ENCODE measurements around the gene SIGLEC15. TPM values are rescaled to one million over a fixed set of nuclear protein-coding genes. Genes with fewer than 3 reads are reported as not detected.
"Not testable (repeated sequence)": the region's sequence is repeated elsewhere in the genome, so short reads cannot be mapped to it uniquely, and the experiment has no call there.

The SIGLEC15 gene
- total and polyA plus RNA-seq, 2 experiments from 2014 or later, result 0.30 to 1.5 TPM

GRCh38 chr18:45807144-45807543 lies 18.3 kb upstream of the SIGLEC15 start:
- not testable (repeated sequence) for H3K36me3 ChIP-seq (replicated peaks; ENCODE audit: insufficient read depth, low read depth); H3K27ac ChIP-seq; H3K4me1 ChIP-seq (ENCODE audit: insufficient read depth); H4K20me1 ChIP-seq (ENCODE audit: insufficient read depth, poor library complexity, severe bottlenecking); H3K27me3 ChIP-seq; H3K4me3 ChIP-seq; H3K4me2 ChIP-seq; H3K79me2 ChIP-seq; H3K9me3 ChIP-seq (ENCODE audit: low read depth); H3K9me2 ChIP-seq (replicated peaks; ENCODE audit: insufficient read depth); H2AFZ ChIP-seq; DNase-seq (ENCODE audit: low spot score)
- peak; percentile 15 for TF ChIP-seq CTCF (IDR thresholded peaks at IDR 0.05; ENCODE audit: poor library complexity)
- WGBS (ENCODE audit: low lambda C conversion rate, missing lambda C conversion rate), result 49% methylated on average over 2 of the region's 2 CpGs

- H4K20me1 ChIP-seq (ENCODE audit: insufficient read depth, poor library complexity, severe bottlenecking); H3K36me3 ChIP-seq (replicated peaks; ENCODE audit: insufficient read depth, low read depth); H3K4me1 ChIP-seq (ENCODE audit: insufficient read depth); H3K9me2 ChIP-seq (replicated peaks; ENCODE audit: insufficient read depth); H3K27me3 ChIP-seq; H3K9me3 ChIP-seq (ENCODE audit: low read depth); H3K79me2 ChIP-seq; H2AFZ ChIP-seq; H3K4me2 ChIP-seq; DNase-seq (ENCODE audit: low spot score); H3K27ac ChIP-seq; H3K4me3 ChIP-seq: not testable (repeated sequence)
These were observed 10.7 kb upstream of the SIGLEC15 start for GRCh38 chr18:45814733-45815132.

- Histone ChIP-seq H3K36me3 (replicated peaks; ENCODE audit: insufficient read depth, low read depth) (no peaks in the 10 kb centered on the region), H3K4me2 (no peak overlapping the region), H3K27ac (no peak overlapping the region), H3K4me1 (ENCODE audit: insufficient read depth) (no peaks in the 10 kb centered on the region), H3K79me2 (no peaks in the 10 kb centered on the region), H4K20me1 (ENCODE audit: insufficient read depth, poor library complexity, severe bottlenecking) (no peaks in the 10 kb centered on the region), H3K27me3 (no peaks in the 10 kb centered on the region), H3K4me3 (no peak overlapping the region), H3K9me3 (ENCODE audit: low read depth) (no peaks in the 10 kb centered on the region), H2AFZ (no peak overlapping the region), H3K9me2 (replicated peaks; ENCODE audit: insufficient read depth) (no peaks in the 10 kb centered on the region)
- WGBS (ENCODE audit: low lambda C conversion rate, missing lambda C conversion rate), result 71% methylated on average over 1 of the region's 1 CpG
- TF ChIP-seq CTCF (IDR thresholded peaks at IDR 0.05; ENCODE audit: poor library complexity) (no peak), EZH2 (IDR thresholded peaks at IDR 0.05; ENCODE audit: borderline replicate concordance) (no peak), EZH2phosphoT487 (IDR thresholded peaks at IDR 0.05; ENCODE audit: low read depth, severe bottlenecking, unreplicated experiment) (no peak)
- DNase-seq (ENCODE audit: low spot score), result no peak
These were observed 7.9 kb upstream of the SIGLEC15 start for GRCh38 chr18:45817543-45817942.

GRCh38 chr18:45818765-45819164 lies 6.7 kb upstream of the SIGLEC15 start:
- not testable (repeated sequence) for H3K27ac ChIP-seq; H3K36me3 ChIP-seq (replicated peaks; ENCODE audit: insufficient read depth, low read depth); H3K4me3 ChIP-seq; H2AFZ ChIP-seq; H3K9me3 ChIP-seq (ENCODE audit: low read depth); H3K27me3 ChIP-seq; H4K20me1 ChIP-seq (ENCODE audit: insufficient read depth, poor library complexity, severe bottlenecking); H3K79me2 ChIP-seq; H3K4me1 ChIP-seq (ENCODE audit: insufficient read depth); H3K4me2 ChIP-seq; DNase-seq (ENCODE audit: low spot score); H3K9me2 ChIP-seq (replicated peaks; ENCODE audit: insufficient read depth)
- WGBS (ENCODE audit: low lambda C conversion rate, missing lambda C conversion rate), result 92% methylated on average over 8 of the region's 8 CpGs

GRCh38 chr18:45820106-45820745 lies 5.2 kb upstream of the SIGLEC15 start:
- DNase-seq (ENCODE audit: low spot score), result no peak
- 71% methylated on average over 3 of the region's 3 CpGs for WGBS (ENCODE audit: low lambda C conversion rate, missing lambda C conversion rate)
- no peaks in the 10 kb centered on the region for H3K4me1 ChIP-seq (ENCODE audit: insufficient read depth)
- no peaks in the 10 kb centered on the region for H3K27me3 ChIP-seq
- H3K4me3 ChIP-seq, result no peak overlapping the region
- H3K9me3 ChIP-seq (ENCODE audit: low read depth), result no peaks in the 10 kb centered on the region
- no peak for TF ChIP-seq CTCF (IDR thresholded peaks at IDR 0.05; ENCODE audit: poor library complexity)
- TF ChIP-seq EZH2phosphoT487 (IDR thresholded peaks at IDR 0.05; ENCODE audit: low read depth, severe bottlenecking, unreplicated experiment), result no peak
- TF ChIP-seq EZH2 (IDR thresholded peaks at IDR 0.05; ENCODE audit: borderline replicate concordance), result no peak
- no peaks in the 10 kb centered on the region for H4K20me1 ChIP-seq (ENCODE audit: insufficient read depth, poor library complexity, severe bottlenecking)
- H3K4me2 ChIP-seq, result no peak overlapping the region
- no peaks in the 10 kb centered on the region for H3K79me2 ChIP-seq
- H3K9me2 ChIP-seq (replicated peaks; ENCODE audit: insufficient read depth), result no peaks in the 10 kb centered on the region
- no peak overlapping the region for H3K27ac ChIP-seq
- H3K36me3 ChIP-seq (replicated peaks; ENCODE audit: insufficient read depth, low read depth), result no peaks in the 10 kb centered on the region
- no peak overlapping the region for H2AFZ ChIP-seq

All from hepatocyte (in vitro differentiated cells).